Activated CD8-positive, alpha-beta T cell treated with anti-CD3 and anti-CD28 coated beads for 36 hours (primary cell): ENCODE measurements around the gene SERPINB12. TPM values are rescaled to one million over a fixed set of nuclear protein-coding genes. Genes with fewer than 3 reads are reported as not detected.

ENCODE experiments used
- ATAC-seq: fragments of 200-7000 bp; cut with Tn5 transposase; one replicate; pipeline ENCODE4 v1.10.0; 2021; ENCODE audit warnings: mild to moderate bottlenecking, moderate library complexity
- CTCF ChIA-PET: fragments of 350-600 bp; sonication (Branson Sonifier 250); formaldehyde crosslinking; loops from one replicate; lab custom pipeline; 2021; ENCODE audit warnings: antibody characterized with exemption; lab: Charles Lee
- POLR2A ChIA-PET: fragments of 350-600 bp; sonication (Branson Sonifier 250); formaldehyde crosslinking; loops from one replicate; lab custom pipeline; 2021; ENCODE audit warnings: antibody characterized with exemption; lab: Charles Lee
- DNase-seq: peaks from one replicate; pipeline ENCODE4 v3.0.0-alpha.2; 2020
- H3K27ac Mint-ChIP-seq: one replicate; pipeline ENCODE4 v1.8.0; 2021; ENCODE audit warnings: mild to moderate bottlenecking, mixed read lengths
- H3K27me3 Mint-ChIP-seq: one replicate; pipeline ENCODE4 v1.8.0; 2021; ENCODE audit warnings: mixed read lengths
- H3K36me3 Mint-ChIP-seq: one replicate; pipeline ENCODE4 v1.8.0; 2021; ENCODE audit warnings: low read depth, mixed read lengths
- H3K4me1 Mint-ChIP-seq: one replicate; pipeline ENCODE4 v1.8.0; 2021; ENCODE audit warnings: low read depth, mixed read lengths
- H3K4me3 Mint-ChIP-seq: one replicate; pipeline ENCODE4 v1.8.0; 2021; ENCODE audit warnings: mild to moderate bottlenecking, moderate library complexity, mixed read lengths
- H3K9me3 Mint-ChIP-seq: one replicate; pipeline ENCODE4 v1.8.0; 2021; ENCODE audit warnings: mixed read lengths
- intact Hi-C: fragments of 100-400 bp; cut with micrococcal nuclease; formaldehyde crosslinking; loops from one replicate; pipeline ENCODE4 v1.10.0; 2022
- total RNA-seq, 2 experiments: library from RNA; stranded (reverse); gene quantifications; one replicate each; pipeline ENCODE4 v1.2.3, GENCODE V29; 2021
- TF ChIP-seq, protein P1 (sequence below): fragments of 200-600 bp; IDR thresholded peaks from one replicate; pipeline ENCODE4 v1.8.0; 2022; ENCODE audit warnings: antibody characterized with exemption, mild to moderate bottlenecking

The SERPINB12 gene
- not detected for total RNA-seq

DNA sequence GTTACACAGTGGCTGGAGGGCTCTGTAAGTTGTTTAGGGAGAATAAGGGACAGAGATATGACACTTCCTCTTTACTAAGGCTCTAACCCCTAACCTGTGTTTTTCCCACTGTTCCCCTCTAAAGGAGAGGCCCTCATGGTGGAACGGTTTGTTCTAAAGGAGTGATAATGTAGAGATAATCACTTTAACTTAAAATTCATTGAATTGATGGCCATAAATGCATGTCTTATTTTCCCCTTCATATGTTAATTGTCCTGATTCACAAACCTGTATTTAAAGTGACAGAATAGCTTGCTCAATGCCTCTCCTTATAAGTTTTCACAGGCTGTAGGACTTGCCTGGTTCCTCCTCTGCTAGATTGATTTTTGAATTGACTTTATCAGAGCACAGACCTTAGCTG is at the start of gene SERPINB12:
Gene SERPINB12, plus strand, starts transcription at position 301 of the 400 bp plus-strand sequence. CDS start 13,791 bp downstream, outside the sequence.
- POLR2A ChIA-PET, result no interaction called here
- H3K27ac Mint-ChIP-seq, result no peak within 1 kb of the TSS
- no peaks in the 10 kb centered on the region for H3K36me3 Mint-ChIP-seq
- DNase-seq (no peak), ATAC-seq (no peak)
- no peaks in the 10 kb centered on the region for H3K4me1 Mint-ChIP-seq
- TF ChIP-seq, protein P1, sequence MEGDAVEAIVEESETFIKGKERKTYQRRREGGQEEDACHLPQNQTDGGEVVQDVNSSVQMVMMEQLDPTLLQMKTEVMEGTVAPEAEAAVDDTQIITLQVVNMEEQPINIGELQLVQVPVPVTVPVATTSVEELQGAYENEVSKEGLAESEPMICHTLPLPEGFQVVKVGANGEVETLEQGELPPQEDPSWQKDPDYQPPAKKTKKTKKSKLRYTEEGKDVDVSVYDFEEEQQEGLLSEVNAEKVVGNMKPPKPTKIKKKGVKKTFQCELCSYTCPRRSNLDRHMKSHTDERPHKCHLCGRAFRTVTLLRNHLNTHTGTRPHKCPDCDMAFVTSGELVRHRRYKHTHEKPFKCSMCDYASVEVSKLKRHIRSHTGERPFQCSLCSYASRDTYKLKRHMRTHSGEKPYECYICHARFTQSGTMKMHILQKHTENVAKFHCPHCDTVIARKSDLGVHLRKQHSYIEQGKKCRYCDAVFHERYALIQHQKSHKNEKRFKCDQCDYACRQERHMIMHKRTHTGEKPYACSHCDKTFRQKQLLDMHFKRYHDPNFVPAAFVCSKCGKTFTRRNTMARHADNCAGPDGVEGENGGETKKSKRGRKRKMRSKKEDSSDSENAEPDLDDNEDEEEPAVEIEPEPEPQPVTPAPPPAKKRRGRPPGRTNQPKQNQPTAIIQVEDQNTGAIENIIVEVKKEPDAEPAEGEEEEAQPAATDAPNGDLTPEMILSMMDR, result no peak
- no peaks in the 10 kb centered on the region for H3K9me3 Mint-ChIP-seq
- intact Hi-C loops, result no loop called here
- no peak within 1 kb of the TSS for H3K4me3 Mint-ChIP-seq
- peaks cover 21% of the 10 kb centered on the region for H3K27me3 Mint-ChIP-seq
- CTCF ChIA-PET, result interaction anchor here (1.9 kb wide), 1 partner anchor 24 kb away, joined by 5 read pairs; no protein-coding TSS in a partner anchor

- no peak for DNase-seq
- no peaks in the 10 kb centered on the region for H3K36me3 Mint-ChIP-seq
These were observed 49.3 kb upstream of the SERPINB12 start for GRCh38 chr18:63492851-63493250.

DNA sequence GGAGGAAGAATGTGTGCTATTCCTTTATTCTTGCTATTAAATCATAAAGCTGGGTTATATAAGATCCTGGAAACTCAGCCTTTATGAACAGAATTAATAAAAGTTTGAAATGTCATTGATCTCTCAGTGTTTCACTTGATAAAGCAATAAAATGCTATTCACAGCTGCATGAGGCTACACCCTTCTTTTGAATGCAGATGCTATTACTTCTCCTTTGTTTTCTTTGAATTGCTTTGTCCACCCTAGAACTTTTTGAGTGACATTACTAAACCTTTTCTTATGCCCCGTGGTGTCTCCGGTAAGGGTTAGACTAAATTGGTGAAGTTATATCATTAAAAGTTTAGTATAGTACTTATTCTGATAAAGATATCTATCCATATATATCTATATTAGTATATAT is 46.5 kb upstream of the SERPINB12 start:
- intact Hi-C loops, result no loop called here
- CTCF ChIA-PET, result interaction anchor here (1.1 to 1.8 kb wide), 2 partner anchors 8 to 16 kb away, joined by 3 to 5 read pairs; no protein-coding TSS in a partner anchor
- H3K9me3 Mint-ChIP-seq, result no peaks in the 10 kb centered on the region
- TF ChIP-seq, protein P1, result no peak
- ATAC-seq (no peak), DNase-seq (no peak)
- H3K36me3 Mint-ChIP-seq, result no peaks in the 10 kb centered on the region
- no peaks in the 10 kb centered on the region for H3K4me1 Mint-ChIP-seq
- H3K27me3 Mint-ChIP-seq, result peaks cover 5% of the 10 kb centered on the region
- POLR2A ChIA-PET, result no interaction called here
- H3K27ac Mint-ChIP-seq, result no peak overlapping the region
- H3K4me3 Mint-ChIP-seq, result no peak overlapping the region

More at GRCh38 chr18:63492851-63493250, 49.3 kb upstream of the SERPINB12 start:
- no peaks in the 10 kb centered on the region for H3K9me3 Mint-ChIP-seq
- ATAC-seq, result no peak
- H3K27me3 Mint-ChIP-seq, result peaks cover 9% of the 10 kb centered on the region
- TF ChIP-seq, protein P1, result no peak
- intact Hi-C loops, result no loop called here
- no peak overlapping the region for H3K4me3 Mint-ChIP-seq
- ChIA-PET POLR2A (no interaction called here), CTCF (interaction anchor here (0.9 to 3.1 kb wide), 2 partner anchors 13 to 18 kb away, joined by 4 to 11 read pairs; no protein-coding TSS in a partner anchor)
- H3K27ac Mint-ChIP-seq, result no peak overlapping the region
- H3K4me1 Mint-ChIP-seq, result no peaks in the 10 kb centered on the region

- no peaks in the 10 kb centered on the region for H3K9me3 Mint-ChIP-seq
These were observed 36.4 kb upstream of the SERPINB12 start for GRCh38 chr18:63505566-63506335.

More at GRCh38 chr18:63505566-63506335, 36.4 kb upstream of the SERPINB12 start:
- TF ChIP-seq, protein P1, result peak; percentile 72
- DNase-seq (peak; percentile 63), ATAC-seq (peak; percentile 66)
- Mint-ChIP-seq H3K27ac (no peak overlapping the region), H3K4me1 (no peaks in the 10 kb centered on the region), H3K4me3 (no peak overlapping the region), H3K27me3 (peaks cover 22% of the 10 kb centered on the region), H3K36me3 (no peaks in the 10 kb centered on the region)
- intact Hi-C loops, result no loop called here
- POLR2A ChIA-PET, result no interaction called here
- CTCF ChIA-PET, result interaction anchor here (0.7 to 7.5 kb wide), 15 partner anchors 11 to 430 kb away, joined by 3 to 60 read pairs (median 4); partner anchors contain the start of gene SERPINB5
